Measurements from ENCODE around the gene SLC6A3. TPM values are rescaled to one million over a fixed set of nuclear protein-coding genes. Genes with fewer than 3 reads are reported as not detected.

The SLC6A3 gene
- total and polyA plus RNA-seq, 4 donors: 0.30 to 1.1 (median 0.90) TPM

GRCh38 chr5:1480806-1481205 lies 35.6 kb upstream of the SLC6A3 start:
- H3K4me3 ChIP-seq: no peak overlapping the region
- DNase-seq: no peak
- no peak overlapping the region for H3K9ac ChIP-seq (ENCODE audit: insufficient read depth in 1 of 2, low read length in 2 of 2)
- 70 to 87% methylated on average over 12 of the region's 12 CpGs for WGBS, 2 donors
- no peak overlapping the region for H3K27ac ChIP-seq (ENCODE audit: low read depth in 1 of 2, low read length in 1 of 2)
- ATAC-seq (ENCODE audit: insufficient read depth, low FRiP score): no peak
- peaks cover 0 to 56% (median 16%) of the 10 kb centered on the region in 4 donors for H3K36me3 ChIP-seq (ENCODE audit: control insufficient read depth in 4 of 4, insufficient read depth in 4 of 4, low read length in 4 of 4)
- TF ChIP-seq CTCF (IDR thresholded peaks at IDR 0.05; ENCODE audit: control extremely low read depth, extremely low read depth): no peak
- H3K27me3 ChIP-seq (ENCODE audit: control insufficient read depth in 3 of 3, insufficient read depth in 3 of 3, low read length in 2 of 3): no peaks in the 10 kb centered on the region
- peaks cover 0 to 2% (median 0%) of the 10 kb centered on the region in 4 donors for H3K9me3 ChIP-seq (ENCODE audit: control insufficient read depth in 4 of 4, insufficient read depth in 3 of 4, low read length in 3 of 4)
- peaks cover 0 to 3% (median 0%) of the 10 kb centered on the region in 5 donors for H3K4me1 ChIP-seq (ENCODE audit: control insufficient read depth in 5 of 5, insufficient read depth in 5 of 5, low read length in 5 of 5)

GRCh38 chr5:1480217-1480616 lies 35.0 kb upstream of the SLC6A3 start:
- H3K9me3 ChIP-seq (ENCODE audit: control insufficient read depth in 4 of 4, insufficient read depth in 3 of 4, low read length in 3 of 4): no peaks in the 10 kb centered on the region
- H3K36me3 ChIP-seq (ENCODE audit: control insufficient read depth in 4 of 4, insufficient read depth in 4 of 4, low read length in 4 of 4): peaks cover 0 to 56% (median 14%) of the 10 kb centered on the region in 4 donors
- TF ChIP-seq CTCF (IDR thresholded peaks at IDR 0.05; ENCODE audit: control extremely low read depth, extremely low read depth): no peak
- DNase-seq (no peak), ATAC-seq (ENCODE audit: insufficient read depth, low FRiP score) (no peak)
- H3K4me1 ChIP-seq (ENCODE audit: control insufficient read depth in 5 of 5, insufficient read depth in 5 of 5, low read length in 5 of 5): peaks cover 0 to 3% (median 0%) of the 10 kb centered on the region in 5 donors
- H3K4me3 ChIP-seq: no peak overlapping the region
- H3K27ac ChIP-seq (ENCODE audit: low read depth in 1 of 2, low read length in 1 of 2): no peak overlapping the region
- WGBS, 2 donors: 35 to 65% methylated on average over 14 of the region's 14 CpGs
- no peaks in the 10 kb centered on the region for H3K27me3 ChIP-seq (ENCODE audit: control insufficient read depth in 3 of 3, insufficient read depth in 3 of 3, low read length in 2 of 3)
- H3K9ac ChIP-seq (ENCODE audit: insufficient read depth in 1 of 2, low read length in 2 of 2): no peak overlapping the region

- Histone ChIP-seq H3K4me1 (ENCODE audit: control insufficient read depth in 5 of 5, insufficient read depth in 5 of 5, low read length in 5 of 5) (peaks cover 0 to 3% (median 0%) of the 10 kb centered on the region in 5 donors), H3K36me3 (ENCODE audit: control insufficient read depth in 4 of 4, insufficient read depth in 4 of 4, low read length in 4 of 4) (peaks cover 0 to 56% (median 16%) of the 10 kb centered on the region in 4 donors), H3K27me3 (ENCODE audit: control insufficient read depth in 3 of 3, insufficient read depth in 3 of 3, low read length in 2 of 3) (no peaks in the 10 kb centered on the region), H3K9ac (ENCODE audit: insufficient read depth in 1 of 2, low read length in 2 of 2) (no peak overlapping the region), H3K9me3 (ENCODE audit: control insufficient read depth in 4 of 4, insufficient read depth in 3 of 4, low read length in 3 of 4) (no peaks in the 10 kb centered on the region), H3K27ac (ENCODE audit: low read depth in 1 of 2, low read length in 1 of 2) (peak overlapping the region in 1 of 2 donors; percentile 75), H3K4me3 (no peak overlapping the region)
- ATAC-seq (ENCODE audit: insufficient read depth, low FRiP score): peak; percentile 50
- 30 to 48% methylated on average over 20 to 21 of the region's 21 CpGs for WGBS, 2 donors
- peak; percentile 7 for TF ChIP-seq CTCF (IDR thresholded peaks at IDR 0.05; ENCODE audit: control extremely low read depth, extremely low read depth)
- peak; percentile 42 to 67 (median 49) for DNase-seq
Measured at GRCh38 chr5:1479581-1480188, 34.4 kb upstream of the SLC6A3 start.

Data from lung (tissue), 12 donors.